Measurements from ENCODE around the gene SLC37A4. TPM values are rescaled to one million over a fixed set of nuclear protein-coding genes. Genes with fewer than 3 reads are reported as not detected.
"Not testable (repeated sequence)": the region's sequence is repeated elsewhere in the genome, so short reads cannot be mapped to it uniquely, and the experiment has no call there.

SLC37A4 gene
- polyA plus RNA-seq, 1 of the 3 experiments (the other 2 are of a cell fraction), result 21.8 TPM

- no peak; the same call in 1 of the 2 replicates for TF ChIP-seq ZBTB33 (IDR thresholded peaks at IDR 0.05; ENCODE audit: borderline replicate concordance, low read depth)
- TF ChIP-seq JUND (IDR thresholded peaks at IDR 0.05), result no peak
- TF ChIP-seq RFX5 (IDR thresholded peaks at IDR 0.05; ENCODE audit: low read length), result no peak; the same call in 1 of the 2 replicates
- TF ChIP-seq, protein P1, sequence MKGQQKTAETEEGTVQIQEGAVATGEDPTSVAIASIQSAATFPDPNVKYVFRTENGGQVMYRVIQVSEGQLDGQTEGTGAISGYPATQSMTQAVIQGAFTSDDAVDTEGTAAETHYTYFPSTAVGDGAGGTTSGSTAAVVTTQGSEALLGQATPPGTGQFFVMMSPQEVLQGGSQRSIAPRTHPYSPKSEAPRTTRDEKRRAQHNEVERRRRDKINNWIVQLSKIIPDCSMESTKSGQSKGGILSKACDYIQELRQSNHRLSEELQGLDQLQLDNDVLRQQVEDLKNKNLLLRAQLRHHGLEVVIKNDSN (IDR thresholded peaks at IDR 0.05; ENCODE audit: borderline replicate concordance, low read depth), result no peak
- peak; percentile 93 for TF ChIP-seq CHD2 (IDR thresholded peaks at IDR 0.05; ENCODE audit: low read length, partially characterized antibody)
- no peak for TF ChIP-seq FOSL2 (IDR thresholded peaks at IDR 0.05; ENCODE audit: borderline replicate concordance, low read depth)
- no peak for TF ChIP-seq GATA2 (CRISPR knock-in tag; IDR thresholded peaks at IDR 0.05)
- TF ChIP-seq TEAD4 (IDR thresholded peaks at IDR 0.05; ENCODE audit: borderline replicate concordance, insufficient read depth), result no peak
- TF ChIP-seq RCOR1 (IDR thresholded peaks at IDR 0.05; ENCODE audit: low read length), result 0 out of 2 replicates have a peak, but pooled peaks have one; percentile 30
- no peak for TF ChIP-seq RAD21 (IDR thresholded peaks at IDR 0.05; ENCODE audit: low read length)
These were observed 12.4 kb downstream of the SLC37A4 start, which contains the start of the genes RPS25 and TRAPPC4 (continued) for GRCh38 chr11:119018074-119018938.

GRCh38 chr11:119017377-119017776 lies 13.3 kb downstream of the SLC37A4 start:
- CTCF ChIA-PET, result interaction anchor here (3.9 kb wide), 1 partner anchor 12 kb away, joined by 13 read pairs; no protein-coding TSS in a partner anchor
- H3K27ac ChIP-seq (ENCODE audit: low read depth in 2 of 2, low read length in 1 of 2), result peak overlapping the region; percentile 92

More at GRCh38 chr11:119017377-119017776, 13.3 kb downstream of the SLC37A4 start:
- Histone ChIP-seq H3K79me2 (ENCODE audit: insufficient read depth) (peaks cover 83% of the 10 kb centered on the region), H3K4me3 (ENCODE audit: low read depth in 2 of 2, low read length in 1 of 2) (peak overlapping the region; percentile 69 to 97), H4K20me1 (ENCODE audit: insufficient read depth) (peaks cover 16% of the 10 kb centered on the region), H3K4me1 (ENCODE audit: control insufficient read depth in 1 of 2, insufficient read depth in 2 of 2, low read depth in 1 of 2, low read length in 1 of 2) (peaks cover 15 to 18% of the 10 kb centered on the region in 2 experiments; a peak in 3 of 4 replicates), H3K36me3 (replicated peaks in 1 of 2; ENCODE audit: control insufficient read depth in 1 of 2, insufficient read depth in 2 of 2, low read length in 1 of 2) (peaks cover 49 to 55% of the 10 kb centered on the region in 2 experiments), H3F3A (replicated peaks; ENCODE audit: insufficient read depth) (peaks cover 43% of the 10 kb centered on the region), H3K4me2 (peak overlapping the region; percentile 91), H3K9ac (peak overlapping the region; percentile 95)
- H2AFZ ChIP-seq (ENCODE audit: low read depth); DNase-seq; H3K9me3 ChIP-seq; H3K9me2 ChIP-seq; H3K27me3 ChIP-seq (ENCODE audit: insufficient read depth): not testable (repeated sequence)
- POLR2A ChIA-PET, result interaction anchor here (0.7 to 1.3 kb wide), 2 partner anchors 26 to 40 kb away, joined by 3 read pairs; no protein-coding TSS in a partner anchor
- 1% methylated on average over 10 of the region's 10 CpGs for WGBS (ENCODE audit: low lambda C conversion rate)
